Dendritic cell treated with granulocyte-macrophage colony-stimulating factor and Interleukin-4, amounts not matched to agents 40 ng/mL and 50 ng/mL, for 4 days (primary cell): Measurements from ENCODE around the gene OVOL1.
"Not testable (repeated sequence)": the region's sequence is repeated elsewhere in the genome, so short reads cannot be mapped to it uniquely, and the experiment has no call there.

Experiments used
- H3K27ac Mint-ChIP-seq: one replicate; pipeline ENCODE4 v1.8.0; 2022; ENCODE audit warnings: mild to moderate bottlenecking, mixed read lengths
- H3K27me3 Mint-ChIP-seq: one replicate; pipeline ENCODE4 v1.8.0; 2022; ENCODE audit warnings: mild to moderate bottlenecking, mixed read lengths
- H3K36me3 Mint-ChIP-seq: one replicate; pipeline ENCODE4 v1.8.0; 2022; ENCODE audit warnings: low read depth, mixed read lengths
- H3K4me1 Mint-ChIP-seq: one replicate; pipeline ENCODE4 v1.8.0; 2022; ENCODE audit warnings: low read depth, mixed read lengths
- H3K4me3 Mint-ChIP-seq: one replicate; pipeline ENCODE4 v1.8.0; 2022; ENCODE audit warnings: mild to moderate bottlenecking, moderate library complexity, mixed read lengths
- H3K9me3 Mint-ChIP-seq: one replicate; pipeline ENCODE4 v1.8.0; 2022; ENCODE audit warnings: mixed read lengths
- intact Hi-C: fragments of 100-400 bp; cut with micrococcal nuclease; formaldehyde crosslinking; loops from one replicate; pipeline ENCODE4 v1.15.0; 2022

The OVOL1 gene

DNA sequence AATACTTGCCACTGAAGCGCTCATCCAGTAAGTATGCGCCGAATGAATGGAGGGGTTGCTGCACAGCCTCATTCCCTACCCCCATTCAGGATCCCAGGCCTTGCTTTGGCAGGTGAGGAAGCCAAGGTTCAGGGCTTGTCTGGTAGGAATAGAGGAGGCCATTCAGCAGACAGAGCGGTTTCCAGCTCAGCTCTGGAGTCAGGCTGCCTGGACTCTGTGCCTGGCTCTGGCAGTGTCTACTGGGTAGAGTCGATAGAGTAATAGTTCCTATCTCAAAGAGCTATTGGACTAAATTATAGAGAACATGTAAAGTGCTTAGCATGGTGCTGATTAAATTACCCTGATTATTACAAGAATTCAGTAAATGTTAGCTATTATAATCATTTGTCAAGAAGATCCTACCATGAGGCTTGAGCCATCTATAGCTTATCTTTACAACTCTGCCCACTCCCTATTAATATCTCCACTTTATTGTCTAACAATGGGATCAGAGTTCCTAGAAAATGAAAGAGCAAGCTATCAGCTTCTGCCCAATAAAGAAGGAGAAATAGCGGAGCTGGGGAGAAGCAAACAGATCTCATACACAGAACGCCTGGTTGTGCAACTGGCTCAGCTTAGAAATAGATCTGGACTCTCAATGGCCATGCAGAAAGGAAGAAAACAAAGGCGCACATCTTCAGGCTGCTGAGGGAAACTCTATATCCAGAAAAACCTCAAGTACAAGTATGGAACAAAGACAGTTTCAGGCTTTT, 40.3 kb downstream of the OVOL1 start:
- Mint-ChIP-seq H3K27ac (no peak overlapping the region), H3K4me1 (peaks cover 22% of the 10 kb centered on the region), H3K36me3 (no peaks in the 10 kb centered on the region), H3K27me3 (peaks cover 14% of the 10 kb centered on the region), H3K9me3 (no peaks in the 10 kb centered on the region), H3K4me3 (no peak overlapping the region)
- intact Hi-C loops = no loop called here

DNA sequence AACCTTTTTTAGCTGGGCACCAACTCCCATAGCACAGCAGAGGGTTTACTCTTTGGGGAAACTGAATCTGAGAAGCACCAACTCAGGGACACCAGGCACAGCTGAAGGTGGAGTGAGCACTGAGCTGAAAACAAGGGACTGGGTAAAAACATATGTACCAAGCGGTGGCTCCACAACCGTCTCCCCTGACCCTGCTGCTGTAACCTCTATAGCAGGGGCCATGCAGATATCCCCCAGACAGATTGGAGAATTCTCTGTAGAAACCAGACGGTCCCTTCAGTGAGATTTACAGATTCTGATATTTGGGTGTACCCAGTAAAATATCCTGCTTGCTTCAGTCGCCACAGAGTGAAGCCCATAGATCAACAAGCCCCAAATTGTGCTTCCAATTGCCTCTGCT, 42.6 kb downstream of the OVOL1 start:
- H3K4me1 Mint-ChIP-seq = peaks cover 32% of the 10 kb centered on the region

DNA sequence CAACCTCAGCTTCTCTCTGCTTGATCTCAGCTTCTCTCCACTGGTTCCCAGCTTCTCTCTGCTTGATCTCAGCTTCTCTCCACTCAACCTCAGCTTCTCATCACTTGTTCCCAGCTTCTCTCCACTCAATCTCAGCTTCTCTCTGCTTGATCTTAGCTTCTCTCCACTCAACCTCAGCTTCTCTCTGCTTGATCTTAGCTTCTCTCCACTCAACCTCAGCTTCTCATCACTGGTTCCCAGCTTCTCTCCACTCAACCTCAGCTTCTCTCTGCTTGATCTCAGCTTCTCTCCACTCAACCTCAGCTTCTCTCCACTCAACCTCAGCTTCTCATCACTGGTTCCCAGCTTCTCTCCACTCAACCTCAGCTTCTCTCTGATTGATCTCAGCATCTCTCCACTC, 45.4 kb downstream of the OVOL1 start:
- not testable (repeated sequence) for H3K4me3 Mint-ChIP-seq, H3K27ac Mint-ChIP-seq, H3K36me3 Mint-ChIP-seq, H3K9me3 Mint-ChIP-seq
- intact Hi-C loops = loop anchor here (2.0 kb wide), 1 partner anchor 27 kb away; the partner anchor contains the start of gene CFL1
- Mint-ChIP-seq H3K4me1 (peaks cover 32% of the 10 kb centered on the region), H3K27me3 (peaks cover 24% of the 10 kb centered on the region)

More for the DNA sequence above, 42.6 kb downstream of the OVOL1 start:
- intact Hi-C loops = no loop called here
- no peaks in the 10 kb centered on the region for H3K9me3 Mint-ChIP-seq
- no peak overlapping the region for H3K27ac Mint-ChIP-seq
- peaks cover 24% of the 10 kb centered on the region for H3K27me3 Mint-ChIP-seq
- no peaks in the 10 kb centered on the region for H3K36me3 Mint-ChIP-seq
- no peak overlapping the region for H3K4me3 Mint-ChIP-seq

DNA sequence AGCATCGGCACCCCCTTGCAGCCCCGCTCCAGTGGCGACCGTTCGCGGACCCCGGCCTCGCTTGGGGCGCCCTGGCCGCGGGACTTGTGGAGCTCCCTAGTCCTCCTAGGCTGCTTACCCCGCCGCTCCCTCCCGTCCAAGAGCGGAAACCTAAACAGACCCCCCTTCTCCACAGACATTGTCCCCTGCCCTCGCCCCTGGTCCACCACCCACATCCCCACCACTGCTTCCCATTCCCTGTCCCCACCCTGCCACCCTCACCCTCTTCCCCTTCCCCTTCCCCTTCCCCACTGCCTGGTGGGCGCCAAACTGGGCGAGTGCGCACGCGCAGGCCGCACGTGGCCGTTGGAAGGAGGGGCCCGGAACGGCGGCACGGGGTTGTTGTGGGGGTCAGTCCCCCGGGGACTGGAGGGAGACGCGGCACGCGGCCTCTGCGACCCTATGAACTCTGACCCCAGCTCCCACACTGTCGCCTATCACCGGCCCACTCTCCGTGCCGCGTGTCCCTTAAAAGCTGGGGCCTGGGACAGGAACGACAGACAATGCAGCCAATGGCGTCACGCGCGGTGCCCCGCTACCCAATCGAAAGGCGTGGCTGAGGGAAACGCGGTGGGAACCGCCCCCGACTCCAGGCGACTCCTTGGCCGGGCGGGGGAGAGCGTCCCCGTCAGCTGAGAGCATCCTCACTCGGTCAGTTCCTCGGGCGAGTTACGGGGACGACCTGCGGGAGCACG, 46.6 kb downstream of the OVOL1 start, which contains the start of gene SNX32:
Gene SNX32 (plus strand): TSS at position 667 of the 734 bp plus-strand sequence. CDS start 103 bp downstream, outside the sequence.
- peaks cover 24% of the 10 kb centered on the region for H3K27me3 Mint-ChIP-seq
- intact Hi-C loops = loop anchor here (2.0 kb wide), 1 partner anchor 25 kb away; the partner anchor contains the start of gene CFL1
- no peak within 1 kb of the TSS for H3K4me3 Mint-ChIP-seq
- H3K27ac Mint-ChIP-seq = no peak within 1 kb of the TSS
- H3K36me3 Mint-ChIP-seq = no peaks in the 10 kb centered on the region
- H3K9me3 Mint-ChIP-seq = no peaks in the 10 kb centered on the region
- H3K4me1 Mint-ChIP-seq = peaks cover 23% of the 10 kb centered on the region

DNA sequence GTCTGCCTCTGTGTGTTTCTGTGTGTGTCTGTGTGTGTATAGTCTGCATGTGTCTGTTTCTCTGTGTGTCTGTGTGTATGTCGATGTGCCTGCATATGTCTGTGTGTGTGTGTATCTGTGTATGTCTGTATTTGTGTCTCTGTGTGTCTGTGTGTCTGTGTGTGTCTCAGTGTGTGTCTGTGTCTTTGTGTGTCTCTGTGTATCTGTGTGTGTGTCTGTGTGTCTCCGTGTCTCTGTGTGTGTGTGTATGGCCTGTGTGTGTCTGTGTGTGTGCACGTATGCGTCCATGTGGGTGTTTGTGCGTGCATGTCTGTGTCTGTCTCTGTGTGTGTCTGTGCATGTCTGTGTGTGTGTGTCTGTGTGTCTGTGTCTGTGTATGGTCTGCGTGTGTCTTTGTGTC, 47.3 kb downstream of the OVOL1 start:
- Mint-ChIP-seq H3K27me3 (peaks cover 24% of the 10 kb centered on the region), H3K36me3 (no peaks in the 10 kb centered on the region), H3K4me3 (no peak overlapping the region), H3K27ac (no peak overlapping the region), H3K4me1 (peaks cover 20% of the 10 kb centered on the region), H3K9me3 (no peaks in the 10 kb centered on the region)
- intact Hi-C loops = no loop called here

DNA sequence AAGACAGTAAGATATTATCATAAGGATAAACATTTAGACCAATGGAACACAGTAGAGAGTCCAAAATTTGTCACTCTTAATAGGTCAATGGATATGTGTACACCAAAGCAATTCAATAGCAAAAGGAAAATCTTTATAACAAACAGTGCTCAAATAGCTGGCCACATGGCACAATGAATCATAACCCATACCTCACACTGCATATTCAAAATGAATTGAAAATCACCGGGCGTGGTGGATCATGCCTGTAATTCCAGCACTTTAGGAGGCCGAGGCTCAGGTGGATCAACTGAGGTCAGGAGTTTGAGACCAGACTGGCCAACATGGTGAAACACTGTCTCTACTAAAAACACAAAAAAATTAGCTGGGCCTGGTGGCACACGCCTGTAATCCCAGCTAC, 55.3 kb downstream of the OVOL1 start:
- Mint-ChIP-seq H3K9me3 (no peaks in the 10 kb centered on the region), H3K4me1 (no peaks in the 10 kb centered on the region), H3K27me3 (no peaks in the 10 kb centered on the region), H3K36me3 (no peaks in the 10 kb centered on the region), H3K27ac (no peak overlapping the region), H3K4me3 (no peak overlapping the region)
- intact Hi-C loops = no loop called here

DNA sequence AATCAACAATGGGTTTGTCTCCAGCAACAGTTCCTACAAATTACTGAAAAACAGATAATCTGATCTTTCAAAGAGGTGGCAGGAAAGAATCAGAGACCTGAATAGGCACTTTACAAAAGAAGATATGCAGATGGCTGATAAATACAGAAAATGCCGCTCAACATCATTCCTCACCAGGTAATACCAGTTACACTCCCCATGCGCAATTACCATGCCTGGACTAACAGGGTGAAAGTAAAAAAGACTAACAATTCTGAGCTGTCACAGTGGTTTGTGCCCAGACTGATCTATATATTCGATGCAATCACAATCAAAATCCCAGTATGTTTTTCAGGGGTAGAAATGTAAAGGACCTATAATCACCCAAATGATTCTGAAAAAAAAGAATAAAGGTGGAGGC, 56.9 kb downstream of the OVOL1 start:
- Mint-ChIP-seq H3K4me1 (no peaks in the 10 kb centered on the region), H3K9me3 (no peaks in the 10 kb centered on the region), H3K27ac (no peak overlapping the region), H3K36me3 (no peaks in the 10 kb centered on the region), H3K27me3 (peaks cover 4% of the 10 kb centered on the region), H3K4me3 (no peak overlapping the region)
- intact Hi-C loops = no loop called here

DNA sequence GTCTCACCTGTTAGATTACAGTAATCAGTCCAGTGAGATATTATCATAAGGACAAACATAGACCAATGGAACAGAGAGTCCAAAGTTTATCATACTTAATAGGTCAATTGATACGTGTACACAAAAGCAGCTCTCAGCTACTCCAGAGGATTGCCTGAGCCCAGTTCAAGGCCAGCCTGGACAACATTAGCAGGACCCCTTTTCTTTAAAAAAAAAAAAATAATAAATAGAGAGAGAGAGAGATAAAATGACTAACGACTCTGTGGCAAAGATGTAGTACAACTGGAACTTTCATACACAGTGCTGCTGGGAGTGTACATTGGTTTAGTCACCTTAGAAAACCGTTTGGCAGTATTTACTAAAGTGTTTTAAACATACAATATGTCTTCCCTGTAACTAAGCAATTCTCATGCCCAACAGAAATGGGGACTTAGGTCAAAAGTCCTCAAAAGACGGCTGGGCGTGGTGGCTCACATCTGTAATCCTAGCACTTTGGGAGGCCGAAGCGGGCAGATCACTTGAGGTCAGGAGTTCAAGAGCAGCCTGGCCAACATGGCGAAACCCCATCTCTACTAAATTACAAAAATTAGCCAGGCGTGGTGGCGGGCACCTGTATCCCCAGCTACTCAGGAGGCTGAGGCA, 57.5 kb downstream of the OVOL1 start:
- H3K4me3 Mint-ChIP-seq = no peak overlapping the region
- intact Hi-C loops = no loop called here
- H3K27me3 Mint-ChIP-seq = peaks cover 4% of the 10 kb centered on the region
- no peak overlapping the region for H3K27ac Mint-ChIP-seq
- H3K36me3 Mint-ChIP-seq = no peaks in the 10 kb centered on the region
- H3K9me3 Mint-ChIP-seq = no peaks in the 10 kb centered on the region
- peaks cover 3% of the 10 kb centered on the region for H3K4me1 Mint-ChIP-seq
